H9 (cell line): Measurements from ENCODE around the gene SLC9A7. TPM values are rescaled to one million over a fixed set of nuclear protein-coding genes. Genes with fewer than 3 reads are reported as not detected.
A peak's percentile ranks its signal among the peaks of the same experiment; 100 is the strongest.

ENCODE experiments used
- DNase-seq: peaks from one replicate; pipeline ENCODE4 v3.0.0-alpha.2; 2017
- H2AFZ ChIP-seq: one replicate; pipeline ENCODE4 v1.6.1; 2013; ENCODE audit warnings: mild to moderate bottlenecking, low read length, control low read depth, moderate library complexity
- H2AK5ac ChIP-seq: 2 replicates; pipeline ENCODE4 v1.6.1; 2013; ENCODE audit warnings: low read length, control low read depth, mixed read lengths; ENCODE audit not compliant: insufficient read length
- H2BK120ac ChIP-seq: one replicate; pipeline ENCODE4 v1.6.1; 2013; ENCODE audit warnings: low read depth, mild to moderate bottlenecking, low read length, control low read depth, inconsistent platforms; ENCODE audit not compliant: poor library complexity, severe bottlenecking
- H2BK12ac ChIP-seq: 2 replicates; pipeline ENCODE4 v1.6.1; 2013; ENCODE audit warnings: low read length, control low read depth, mixed read lengths, low read depth; ENCODE audit not compliant: insufficient read length
- H2BK15ac ChIP-seq: 2 replicates; pipeline ENCODE4 v1.6.1; 2013; ENCODE audit warnings: low read depth, low read length, control low read depth
- H2BK20ac ChIP-seq: one replicate; pipeline ENCODE4 v1.6.1; 2013; ENCODE audit warnings: low read depth, mild to moderate bottlenecking, low read length, control low read depth, inconsistent platforms; ENCODE audit not compliant: poor library complexity, severe bottlenecking
- H2BK5ac ChIP-seq: 2 replicates; pipeline ENCODE4 v1.6.1; 2013; ENCODE audit warnings: low read length, control low read depth, mixed read lengths; ENCODE audit not compliant: insufficient read length
- H3K14ac ChIP-seq: 2 replicates; pipeline ENCODE4 v1.6.1; 2013; ENCODE audit warnings: low read length, control low read depth; ENCODE audit not compliant: insufficient read depth
- H3K18ac ChIP-seq: 2 replicates; pipeline ENCODE4 v1.6.1; 2013; ENCODE audit warnings: low read depth, mild to moderate bottlenecking, mixed read lengths, low read length, control low read depth; ENCODE audit not compliant: insufficient read length
- H3K23ac ChIP-seq: 2 replicates; pipeline ENCODE4 v1.6.1; 2013; ENCODE audit warnings: low read length, control low read depth, mixed read lengths, low read depth; ENCODE audit not compliant: insufficient read length
- H3K23me2 ChIP-seq: 2 replicates; pipeline ENCODE4 v1.6.1; 2013; ENCODE audit warnings: low read depth, mild to moderate bottlenecking, mixed read lengths, low read length, control low read depth; ENCODE audit not compliant: insufficient read length, poor library complexity, severe bottlenecking
- H3K27ac ChIP-seq: 2 replicates; pipeline ENCODE4 v1.5.1; 2013; ENCODE audit warnings: low read length, control low read depth, mixed read lengths, low read depth; ENCODE audit not compliant: insufficient read length
- H3K27me3 ChIP-seq: 2 replicates; pipeline ENCODE4 v1.6.1; 2013; ENCODE audit warnings: low read length, control low read depth, inconsistent platforms; ENCODE audit not compliant: insufficient read depth
- H3K4ac ChIP-seq: 2 replicates; pipeline ENCODE4 v1.6.1; 2013; ENCODE audit warnings: low read depth, mild to moderate bottlenecking, control low read depth, inconsistent platforms, low read length, moderate library complexity
- H3K4me1 ChIP-seq: 2 replicates; pipeline ENCODE4 v1.6.1; 2013; ENCODE audit warnings: low read length, control low read depth, inconsistent platforms; ENCODE audit not compliant: insufficient read depth
- H3K4me2 ChIP-seq: 2 replicates; pipeline ENCODE4 v1.6.1; 2013; ENCODE audit warnings: low read length, control low read depth, mixed read lengths; ENCODE audit not compliant: insufficient read length, insufficient read depth
- H3K56ac ChIP-seq: 2 replicates; pipeline ENCODE4 v1.6.1; 2013; ENCODE audit warnings: low read depth, mild to moderate bottlenecking, mixed read lengths, low read length, control low read depth; ENCODE audit not compliant: insufficient read length
- H3K79me1 ChIP-seq: 2 replicates; pipeline ENCODE4 v1.6.1; 2013; ENCODE audit warnings: low read depth, mild to moderate bottlenecking, moderate library complexity, low read length, control low read depth, inconsistent platforms; ENCODE audit not compliant: insufficient read depth, poor library complexity, severe bottlenecking
- H3K79me2 ChIP-seq: 2 replicates; pipeline ENCODE4 v1.6.1; 2013; ENCODE audit warnings: low read length, control low read depth, inconsistent platforms; ENCODE audit not compliant: insufficient read depth
- H3K9ac ChIP-seq: 2 replicates; pipeline ENCODE4 v1.6.1; 2013; ENCODE audit warnings: low read length, control low read depth, mixed read lengths; ENCODE audit not compliant: insufficient read length; ENCODE audit errors: extremely low read depth
- H3K9me3 ChIP-seq: one replicate; pipeline ENCODE4 v1.6.1; 2013; ENCODE audit warnings: low read depth, low read length, inconsistent platforms; ENCODE audit not compliant: control insufficient read depth
- H3T11ph ChIP-seq: one replicate; pipeline ENCODE4 v1.6.1; 2013; ENCODE audit warnings: mild to moderate bottlenecking, low read length, control low read depth, inconsistent platforms
- H4K20me1 ChIP-seq: one replicate; pipeline ENCODE4 v1.6.1; 2013; ENCODE audit not compliant: control insufficient read depth, insufficient read length, insufficient read depth
- H4K5ac ChIP-seq: 2 replicates; pipeline ENCODE4 v1.6.1; 2013; ENCODE audit warnings: low read depth, mild to moderate bottlenecking, mixed read lengths, low read length, control low read depth; ENCODE audit not compliant: insufficient read length
- H4K8ac ChIP-seq: replicated peaks from 2 replicates; pipeline ENCODE4 v1.6.1; 2013; ENCODE audit warnings: low read length, control low read depth, mixed read lengths, low read depth; ENCODE audit not compliant: insufficient read length
- H4K91ac ChIP-seq: 2 replicates; pipeline ENCODE4 v1.6.1; 2013; ENCODE audit warnings: low read depth, mild to moderate bottlenecking, moderate library complexity, mixed read lengths, low read length, control low read depth; ENCODE audit not compliant: insufficient read length
- H3K27ac Mint-ChIP-seq, 3 experiments: 2 replicates in 2 of 3; 3 replicates in 1 of 3; pipeline ENCODE4 v1.8.0; 2020 to 2021; ENCODE audit warnings: mixed read lengths in 3 of 3, mild to moderate bottlenecking in 1 of 3, moderate library complexity in 1 of 3
- H3K27me3 Mint-ChIP-seq: 2 replicates; pipeline ENCODE4 v1.8.0; 2021; ENCODE audit warnings: low read depth, mild to moderate bottlenecking, moderate library complexity, mixed read lengths
- H3K36me3 Mint-ChIP-seq, 3 experiments: 2 replicates in 2 of 3; 3 replicates in 1 of 3; pipeline ENCODE4 v1.8.0; 2020 to 2021; ENCODE audit warnings: low read depth in 3 of 3, mixed read lengths in 3 of 3; ENCODE audit not compliant: insufficient read depth in 1 of 3
- H3K4me1 Mint-ChIP-seq, 2 experiments: 2 replicates each; pipeline ENCODE4 v1.8.0; 2020; ENCODE audit warnings: mixed read lengths in 2 of 2
- H3K4me3 Mint-ChIP-seq, 2 experiments: 2 replicates in 1 of 2; 3 replicates in 1 of 2; pipeline ENCODE4 v1.8.0; 2020 to 2021; ENCODE audit warnings: mild to moderate bottlenecking in 2 of 2, mixed read lengths in 2 of 2, moderate library complexity in 1 of 2
- H3K9me3 Mint-ChIP-seq, 2 experiments: 2 replicates in 1 of 2; 3 replicates in 1 of 2; pipeline ENCODE4 v1.8.0; 2020; ENCODE audit warnings: mild to moderate bottlenecking in 2 of 2, mixed read lengths in 2 of 2, moderate library complexity in 1 of 2
- CTCF ChIP-seq: fragments of 200-600 bp; sonication (generic); conservative IDR thresholded peaks from 3 replicates; pipeline ENCODE4 v1.8.0; 2021; ENCODE audit warnings: antibody characterized with exemption, mild to moderate bottlenecking
- WGBS: extraction: QIAGEN DNeasy Blood & Tissue Kit; methylation state at CpG from one replicate; pipeline ENCODE4 v1.1.7; 2013; ENCODE audit warnings: missing lambda C conversion rate, low lambda C conversion rate, mixed read lengths; ENCODE audit not compliant: insufficient read length; ENCODE audit errors: extremely low coverage; 5-methylcytosine and 5-hydroxymethylcytosine counted together
- total RNA-seq: library from RNA; stranded (reverse); gene quantifications from 2 replicates; pipeline ENCODE4 v1.2.1, GENCODE V29; 2021

Gene SLC9A7
- total RNA-seq, 1 experiment from 2014 or later = 5.9 TPM

- no peak overlapping the region for H2BK20ac ChIP-seq
- H3K79me1 ChIP-seq = no peaks in the 10 kb centered on the region
- Mint-ChIP-seq H3K4me1 (peaks cover 9 to 18% of the 10 kb centered on the region in 2 experiments), H3K27ac (no peak overlapping the region), H3K36me3 (peaks cover 21 to 48% (median 22%) of the 10 kb centered on the region in 3 experiments; a peak in 6 of 7 replicates), H3K9me3 (peaks cover 63 to 67% of the 10 kb centered on the region in 2 experiments), H3K27me3 (peaks cover 6% of the 10 kb centered on the region), H3K4me3 (peak overlapping the region; percentile 75 to 93)
- H2BK120ac ChIP-seq = no peak overlapping the region
- no peak overlapping the region for H4K91ac ChIP-seq
- no peak overlapping the region for H2AFZ ChIP-seq
- H2BK5ac ChIP-seq = no peak overlapping the region
- H3K4me2 ChIP-seq = peak overlapping the region; percentile 71
- H3K27me3 ChIP-seq = no peaks in the 10 kb centered on the region; the same call in 1 of the 2 replicates
- no peak overlapping the region for H4K8ac ChIP-seq
- no peak for TF ChIP-seq CTCF
- no peak overlapping the region for H3K14ac ChIP-seq
- H3K27ac ChIP-seq = no peak overlapping the region
- no peaks in the 10 kb centered on the region; the same call in 1 of the 2 replicates for H3K4me1 ChIP-seq
- no peak overlapping the region for H3K23ac ChIP-seq
- H4K20me1 ChIP-seq = no peaks in the 10 kb centered on the region
- H3K56ac ChIP-seq = no peak overlapping the region
- no peak for DNase-seq
- peaks cover 5% of the 10 kb centered on the region for H3K9me3 ChIP-seq
- peaks cover 5% of the 10 kb centered on the region for H3K23me2 ChIP-seq
- H3K18ac ChIP-seq = no peak overlapping the region
- H4K5ac ChIP-seq = no peak overlapping the region
- no peak overlapping the region for H3K9ac ChIP-seq
- no CpG with 5 or more reads among the region's 3 CpGs for WGBS
- peaks cover 16% of the 10 kb centered on the region; the same call in 1 of the 2 replicates for H3K79me2 ChIP-seq
- no peak overlapping the region for H2BK15ac ChIP-seq
- no peak overlapping the region for H2BK12ac ChIP-seq
- H2AK5ac ChIP-seq = no peak overlapping the region
- no peak overlapping the region for H3T11ph ChIP-seq
- H3K4ac ChIP-seq = no peak overlapping the region
These were observed 182.5 kb downstream of the SLC9A7 start for GRCh38 chrX:46576458-46576857.
